Lower leg skin (tissue), 4 donors: ENCODE results near the gene CT47B1. TPM values are rescaled to one million over a fixed set of nuclear protein-coding genes. Genes with fewer than 3 reads are reported as not detected.

Experiments
- DNase-seq, 2 donors: peaks; one replicate each; pipeline ENCODE4 v3.0.0-alpha.2; 2019; ENCODE audit warnings: low spot score in 2 of 2
- H3K4me3 ChIP-seq: fragments of 200-600 bp; sonication (generic); 2 replicates; pipeline ENCODE4 v1.5.1; 2017; ENCODE audit warnings: mild to moderate bottlenecking, low read depth; ENCODE audit not compliant: poor library complexity, severe bottlenecking
- CTCF ChIP-seq, 3 donors: fragments of 450-650 bp; IDR thresholded peaks; one replicate each; pipeline ENCODE4 v1.5.1; 2016; ENCODE audit warnings: antibody characterized with exemption in 3 of 3, mild to moderate bottlenecking in 3 of 3, moderate library complexity in 2 of 3
- POLR2A ChIP-seq, 2 donors: fragments of 450-650 bp; IDR thresholded peaks; one replicate each; pipeline ENCODE4 v1.6.1; 2016 to 2017; ENCODE audit warnings: antibody characterized with exemption in 2 of 2, mild to moderate bottlenecking in 1 of 2, moderate library complexity in 1 of 2
- WGBS, 2 donors: methylation state at CpG; one replicate each; pipeline ENCODE4 v1.1.5; 2018; 5-methylcytosine and 5-hydroxymethylcytosine counted together
- intact Hi-C: fragments of 100-400 bp; cut with DNase I; formaldehyde crosslinking; loops from one replicate; pipeline ENCODE4 v1.15.0; 2023; ENCODE audit warnings: low total_unique reads
- total RNA-seq, 4 donors: library from RNA; depleted of rRNA; stranded (reverse); fragments of >200 nt; gene quantifications; one replicate each; pipeline ENCODE4 v1.1.0, GENCODE V29; 2016

The CT47B1 gene
- total RNA-seq, 4 donors from 2014 or later, result not detected

GRCh38 chrX:120824021-120824420 is 51.6 kb downstream of the CT47B1 start:
- H3K4me3 ChIP-seq, result no peak overlapping the region
- no peak for DNase-seq
- TF ChIP-seq CTCF (IDR thresholded peaks at IDR 0.05), result no peak
- no peak for TF ChIP-seq POLR2A (IDR thresholded peaks at IDR 0.05)
- 62 to 63% methylated on average over 1 of the region's 1 CpG for WGBS, 2 donors
- intact Hi-C loops, result no loop called here

- intact Hi-C loops, result no loop called here
- no peak for DNase-seq
- TF ChIP-seq CTCF (IDR thresholded peaks at IDR 0.05) (no peak), POLR2A (IDR thresholded peaks at IDR 0.05) (no peak)
- no peak overlapping the region for H3K4me3 ChIP-seq
Measured at GRCh38 chrX:120823556-120823955, 52.1 kb downstream of the CT47B1 start.

Other genes with a start within 250 kb of the CT47B1 start
- 10 to 100 TPM in 2 of 4 donors, 1 to 10 TPM in 2; 4.5 to 13.2 (median 9.6) TPM for gene C1GALT1C1, start 245.8 kb downstream of the CT47B1 start, total RNA-seq
- not detected for gene CT47A11, start 61.3 kb upstream of the CT47B1 start, total RNA-seq
- not detected for gene CT47A10, start 66.2 kb upstream of the CT47B1 start, total RNA-seq
- gene CT47A9, start 71.0 kb upstream of the CT47B1 start, total RNA-seq, result not detected
- gene CT47A8, start 75.9 kb upstream of the CT47B1 start, total RNA-seq, result not detected
- not detected for gene CT47A7, start 80.7 kb upstream of the CT47B1 start, total RNA-seq
- gene CT47A6, start 85.6 kb upstream of the CT47B1 start, total RNA-seq, result not detected
- not detected for gene CT47A5, start 90.5 kb upstream of the CT47B1 start, total RNA-seq
- not detected for gene CT47A4, start 95.3 kb upstream of the CT47B1 start, total RNA-seq
- gene CT47A3, start 100.2 kb upstream of the CT47B1 start, total RNA-seq, result not detected
- gene CT47A2, start 105.1 kb upstream of the CT47B1 start, total RNA-seq, result not detected
- not detected for gene CT47A1, start 109.9 kb upstream of the CT47B1 start, total RNA-seq
- gene GLUD2, start 171.7 kb upstream of the CT47B1 start, total RNA-seq, result under 1 TPM; 0.34 to 0.99 (median 0.78) TPM